HG02970 (cell line): ENCODE data around the gene CACNA1C.

Source experiments
- ATAC-seq: cut with Tn5 transposase; IDR thresholded peaks from one replicate; pipeline ENCODE4 v1.9.1; 2021; ENCODE audit warnings: mild to moderate bottlenecking, moderate library complexity, moderate number of reproducible peaks; ENCODE audit not compliant: unreplicated experiment, low FRiP score

The CACNA1C gene

DNA sequence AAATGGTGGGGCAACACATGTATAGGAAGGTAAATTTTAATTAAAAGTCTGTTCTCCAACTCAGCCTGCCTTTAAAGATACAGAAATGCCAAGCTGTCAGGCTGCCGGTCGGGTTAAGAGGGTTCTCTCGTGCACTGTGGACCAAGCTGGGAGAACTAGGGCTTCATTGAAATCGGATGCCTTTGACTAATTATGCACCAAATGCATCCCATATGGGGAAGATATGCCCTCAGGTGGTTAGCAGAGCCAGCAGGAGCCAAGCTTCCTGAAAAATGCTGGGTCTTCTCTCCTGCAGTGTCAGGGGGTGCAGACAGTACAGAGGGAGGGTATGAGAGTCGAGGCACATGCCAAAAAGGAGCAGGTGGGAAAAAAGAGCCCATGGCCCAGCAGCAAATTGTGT, 236.1 kb downstream of the CACNA1C start:
- no peak for ATAC-seq

DNA sequence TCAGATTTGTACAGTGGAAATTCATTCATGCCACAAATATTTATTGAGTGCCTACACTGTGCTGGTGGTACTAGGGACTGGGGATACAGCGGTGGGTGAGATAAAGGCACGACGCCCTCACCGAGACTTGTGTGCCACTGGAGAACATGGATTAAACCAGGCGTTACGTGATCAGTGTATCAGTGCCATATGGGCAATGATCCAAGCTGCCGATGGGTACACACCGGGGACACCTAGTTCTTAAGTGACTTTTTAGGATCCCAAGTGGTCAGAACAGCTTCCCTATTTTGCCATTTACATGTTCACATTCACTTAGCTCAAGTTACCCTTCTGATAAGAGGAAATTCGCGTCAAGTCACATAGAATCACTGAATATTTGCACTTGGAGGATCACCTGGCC, 236.7 kb downstream of the CACNA1C start:
- ATAC-seq: no peak

- ATAC-seq: no peak
Measured at GRCh38 chr12:2290091-2290490, 237.3 kb downstream of the CACNA1C start.

GRCh38 chr12:2290516-2291065, 237.8 kb downstream of the CACNA1C start:
- ATAC-seq: no peak

DNA sequence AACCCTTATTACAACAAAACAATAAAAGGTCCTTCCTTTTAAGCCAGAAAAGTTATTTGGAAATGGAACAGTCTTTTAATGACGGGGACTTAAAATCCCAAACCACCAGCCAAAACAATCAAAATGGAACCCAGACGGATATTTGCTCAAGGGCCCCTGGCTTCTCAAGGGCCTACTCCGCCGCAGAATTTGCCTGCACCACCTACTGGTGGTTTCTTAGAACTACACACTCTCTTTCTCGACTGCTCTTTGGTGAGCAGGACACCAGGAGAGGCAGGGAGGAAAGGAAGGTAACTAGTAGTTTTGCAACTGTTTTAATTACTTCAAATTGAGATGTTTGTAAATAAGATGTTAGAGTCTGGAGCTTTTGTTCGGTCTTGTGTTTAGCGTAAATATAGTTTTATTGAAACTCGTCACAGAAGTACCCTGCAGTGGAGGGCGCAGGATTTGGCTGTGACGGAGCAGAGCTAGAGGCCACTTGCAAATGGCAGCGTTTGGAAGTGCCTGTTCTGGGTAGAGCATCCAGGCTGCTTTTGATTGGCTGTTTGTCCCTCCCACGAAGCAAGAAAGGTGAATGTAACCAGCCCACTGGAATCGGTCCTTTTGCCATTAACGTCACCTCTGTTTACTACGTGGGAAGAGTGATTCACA, 238.5 kb downstream of the CACNA1C start:
- no peak for ATAC-seq

DNA sequence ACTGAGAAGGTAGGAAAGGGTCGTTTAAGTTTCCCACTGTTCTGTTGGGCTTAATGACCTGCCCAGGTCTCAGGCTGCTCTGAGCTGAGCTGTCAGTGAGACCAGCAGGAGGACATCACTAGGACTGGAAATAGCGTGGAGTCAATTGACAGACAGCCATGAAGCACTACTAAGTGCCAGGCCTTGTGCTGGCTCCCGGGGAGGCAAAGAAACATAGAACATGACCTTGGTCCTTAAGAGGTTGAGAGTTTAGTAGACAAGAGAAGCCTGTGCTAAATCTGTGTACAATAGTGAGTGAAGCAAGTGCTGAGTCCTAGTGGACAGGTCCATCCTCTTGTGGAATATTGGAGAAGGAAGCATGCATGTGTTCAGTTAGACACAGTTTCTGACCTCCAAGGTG, 239.2 kb downstream of the CACNA1C start:
- ATAC-seq: no peak

DNA sequence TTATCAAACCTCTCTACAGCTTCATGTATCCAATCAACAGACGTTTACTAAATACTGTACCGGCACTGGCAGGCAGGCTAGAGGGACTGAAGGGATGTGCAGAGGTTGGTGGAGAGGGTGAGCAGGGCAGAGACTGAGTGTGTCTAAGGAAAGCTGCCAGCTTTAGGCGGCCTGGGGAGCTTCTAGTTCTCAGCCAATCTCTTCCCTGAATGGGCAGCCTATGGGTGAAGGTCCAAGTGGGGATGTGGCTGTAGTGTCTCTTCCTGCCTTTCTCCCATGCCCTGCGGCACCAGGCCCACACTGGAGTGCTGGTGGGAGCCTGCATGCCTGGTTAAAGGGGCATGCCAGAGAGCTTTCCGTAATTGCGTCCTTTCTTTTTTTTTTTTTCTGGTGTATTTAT, 239.8 kb downstream of the CACNA1C start:
- ATAC-seq: no peak

DNA sequence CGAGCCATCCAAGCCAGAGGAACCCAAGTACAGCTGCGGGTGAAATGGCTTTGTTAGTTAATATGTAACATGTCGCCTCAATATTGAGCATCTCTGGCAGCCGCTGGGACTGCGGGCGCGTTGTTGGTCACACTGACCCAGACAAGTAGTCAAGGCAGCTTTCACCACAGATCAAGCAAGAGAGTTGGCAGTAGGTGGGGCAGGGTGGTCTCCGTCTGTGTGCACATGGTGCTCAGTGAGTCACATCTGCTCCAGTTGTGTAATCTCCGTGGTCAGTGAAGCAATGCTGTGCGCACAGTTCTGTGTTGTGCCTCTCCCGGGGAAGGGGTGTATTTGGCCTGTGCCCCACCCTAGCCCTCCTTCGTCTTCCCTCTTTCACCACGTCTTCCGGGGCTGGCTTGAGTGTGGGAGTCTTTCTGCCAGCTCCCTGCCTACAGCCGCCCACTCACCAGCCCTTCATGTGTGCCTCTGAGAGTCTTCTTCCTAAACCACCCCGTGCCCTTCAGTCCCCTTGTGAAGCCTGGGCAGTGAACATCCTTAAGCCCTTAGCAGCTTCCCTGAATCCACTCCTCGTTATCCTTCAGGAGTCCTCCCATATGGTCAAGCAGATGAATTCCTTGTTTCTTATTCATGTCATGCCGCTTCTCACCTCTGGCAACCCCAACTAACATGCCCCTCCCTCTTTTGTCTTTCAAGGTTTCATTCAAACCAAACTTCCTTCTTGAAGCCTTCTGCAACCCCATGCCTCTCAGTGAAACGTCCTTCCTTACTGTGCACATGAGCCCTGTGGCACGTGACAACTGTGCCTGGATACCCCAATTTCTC, 242.1 kb downstream of the CACNA1C start:
- no peak for ATAC-seq

- no peak for ATAC-seq
Measured at GRCh38 chr12:2295941-2296461, 243.2 kb downstream of the CACNA1C start.

GRCh38 chr12:2297004-2297403, 244.2 kb downstream of the CACNA1C start:
- ATAC-seq: no peak

DNA sequence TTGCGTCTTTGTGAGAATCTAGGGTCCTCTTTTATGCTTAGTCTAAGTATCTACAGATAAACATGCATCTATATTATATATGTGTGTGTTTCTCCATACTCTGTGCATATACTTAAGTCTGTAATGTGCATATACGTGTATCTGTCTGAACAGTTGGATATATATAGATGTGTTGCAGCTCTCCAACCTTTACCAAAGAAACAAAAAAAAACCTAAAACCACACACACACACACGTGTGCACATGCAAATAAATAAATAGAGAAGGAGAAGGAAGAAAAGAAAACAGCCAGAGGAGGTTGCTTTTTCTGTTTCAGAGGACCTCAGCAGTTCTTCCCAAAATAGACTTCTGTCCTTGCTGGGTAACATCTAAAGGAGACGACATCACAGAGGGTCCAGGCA, 244.9 kb downstream of the CACNA1C start:
- no peak for ATAC-seq

DNA sequence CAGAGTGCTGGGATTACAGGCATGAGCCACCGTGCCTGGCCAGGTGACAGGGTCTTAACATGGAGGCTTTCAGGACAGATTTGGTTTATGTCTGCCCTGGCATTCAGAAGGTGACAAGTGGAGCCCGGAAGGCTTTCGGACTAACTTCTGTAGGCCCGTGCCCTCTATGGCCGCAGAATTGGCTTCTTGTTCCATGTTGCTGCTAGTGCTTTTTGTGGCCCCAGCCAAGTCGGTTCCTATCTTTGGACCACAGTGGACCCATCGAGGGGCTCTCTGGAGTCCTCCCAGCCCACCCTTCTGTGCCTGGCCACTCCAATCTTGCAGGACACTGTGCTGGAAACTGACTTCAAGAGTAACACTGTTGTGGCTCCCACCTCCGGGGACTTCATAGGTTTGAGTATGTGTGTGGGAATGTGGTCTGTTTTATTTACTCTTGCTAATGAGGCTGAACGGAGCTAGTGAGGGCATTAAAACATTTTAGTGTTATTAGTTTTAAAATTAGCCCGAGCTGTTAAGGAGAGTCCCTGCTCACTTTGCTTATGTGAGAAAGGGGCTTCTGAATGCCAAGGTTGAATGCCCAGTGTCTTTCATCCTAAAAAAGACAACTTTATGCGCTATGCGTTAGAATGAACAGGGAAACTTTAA, 245.9 kb downstream of the CACNA1C start:
- ATAC-seq: no peak

GRCh38 chr12:2299206-2299605, 246.4 kb downstream of the CACNA1C start:
- ATAC-seq: no peak

DNA sequence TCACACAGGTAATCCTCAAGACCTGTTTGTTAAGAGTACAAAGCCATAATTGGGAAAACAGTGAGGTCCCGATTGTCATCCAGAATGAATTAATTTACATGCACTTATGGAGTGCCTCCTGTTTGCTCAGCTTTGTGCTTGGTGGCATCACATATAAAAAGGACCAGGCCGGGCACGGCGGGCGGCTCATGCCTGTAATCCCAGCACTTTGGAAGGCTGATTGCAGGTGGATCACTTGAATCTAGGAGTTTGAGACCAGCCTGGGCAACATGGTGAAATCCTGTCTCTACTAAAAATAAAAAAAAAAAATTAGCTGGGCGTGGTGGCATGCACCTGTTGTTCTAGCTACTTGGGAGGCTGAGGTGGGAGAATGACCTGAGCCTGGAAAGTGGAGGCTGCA, 247.4 kb downstream of the CACNA1C start:
- ATAC-seq: no peak

GRCh38 chr12:2300886-2301285, 248.1 kb downstream of the CACNA1C start:
- no peak for ATAC-seq

DNA sequence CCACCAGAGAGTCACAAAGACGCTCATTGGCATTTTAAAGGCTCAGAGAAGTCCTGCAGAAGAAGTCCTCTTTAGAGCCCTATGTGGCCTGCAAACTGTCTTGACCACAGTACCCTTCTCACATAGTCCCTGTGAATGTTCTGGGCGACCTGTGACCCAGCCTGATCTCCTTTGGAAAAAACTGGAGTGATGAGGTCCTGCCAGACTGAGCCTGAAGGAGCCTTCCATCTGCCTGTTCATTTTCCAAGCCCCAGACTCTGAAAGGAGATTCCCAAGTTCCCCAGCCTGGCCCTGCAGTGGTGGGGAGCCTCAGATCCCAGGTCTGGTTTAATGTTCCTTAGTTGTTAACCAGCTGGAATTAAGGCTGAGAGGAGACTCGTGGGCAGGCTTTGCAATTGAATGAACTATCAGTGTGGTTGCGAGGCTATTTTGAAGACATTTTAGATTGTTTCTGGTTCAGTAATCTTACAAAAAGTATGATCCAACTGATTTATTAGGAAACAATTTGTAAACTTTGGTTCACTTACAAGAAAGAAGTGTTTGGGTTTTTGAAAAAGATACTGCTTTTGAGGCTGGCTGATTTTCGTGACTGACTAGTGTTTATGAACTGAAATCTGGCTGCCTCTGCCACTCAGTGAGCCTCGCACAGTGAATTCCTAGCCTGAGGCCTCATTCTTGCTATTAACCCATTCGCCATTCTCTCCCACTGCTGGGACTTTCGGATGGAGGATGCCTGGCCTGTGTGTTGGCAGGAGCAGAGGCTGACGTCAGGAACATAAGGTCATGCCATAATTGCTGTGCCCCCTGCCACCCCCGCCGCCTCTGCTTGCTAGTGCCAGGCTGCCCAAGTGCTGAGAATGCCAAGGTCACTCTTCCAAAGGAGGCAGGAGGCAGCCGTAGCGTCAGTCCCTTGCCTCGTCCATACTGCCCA, 249.0 kb downstream of the CACNA1C start:
- no peak for ATAC-seq

- no peak for ATAC-seq
Measured at GRCh38 chr12:2302711-2303580, 250.2 kb downstream of the CACNA1C start.

- no peak for ATAC-seq
Measured at GRCh38 chr12:2304223-2304622, 251.4 kb downstream of the CACNA1C start.

DNA sequence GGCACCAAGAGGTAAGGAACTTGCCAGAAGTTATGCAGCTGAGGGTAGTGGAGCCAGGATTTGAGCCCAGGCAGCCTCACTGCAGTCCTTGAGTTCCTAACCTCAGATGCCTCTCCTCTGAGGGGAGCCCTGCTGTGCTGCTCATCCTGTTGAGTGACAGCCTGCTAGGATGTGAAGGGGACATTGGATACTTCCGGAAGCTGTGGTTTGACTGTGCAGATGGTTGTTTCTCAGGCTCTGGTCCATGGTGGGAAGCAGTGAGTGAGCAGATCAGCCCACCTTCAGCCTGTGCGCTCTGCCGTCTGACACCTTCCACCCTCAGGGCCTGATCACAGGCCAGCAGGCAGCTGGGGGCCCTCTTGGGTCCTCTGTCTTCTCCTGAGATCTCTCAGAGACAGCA, 253.2 kb downstream of the CACNA1C start:
- no peak for ATAC-seq
